ENCODE results near the gene EFCAB12.
"Not testable (repeated sequence)": the region's sequence is repeated elsewhere in the genome, so short reads cannot be mapped to it uniquely, and the experiment has no call there.

The EFCAB12 gene

GRCh38 chr3:129391583-129391982, 36.9 kb downstream of the EFCAB12 start:
- not testable (repeated sequence) for DNase-seq

GRCh38 chr3:129389572-129389937, 38.9 kb downstream of the EFCAB12 start:
- DNase-seq: no peak

- DNase-seq: not testable (repeated sequence)
Observed at GRCh38 chr3:129388791-129389571, 39.5 kb downstream of the EFCAB12 start.

GRCh38 chr3:129387487-129387886, 40.9 kb downstream of the EFCAB12 start:
- DNase-seq: no peak

GRCh38 chr3:129386984-129387383, 41.5 kb downstream of the EFCAB12 start:
- no peak for DNase-seq

- not testable (repeated sequence) for DNase-seq
Observed at GRCh38 chr3:129385507-129385906, 42.9 kb downstream of the EFCAB12 start.

- DNase-seq: no peak
Observed at GRCh38 chr3:129384594-129385323, 43.7 kb downstream of the EFCAB12 start.

GRCh38 chr3:129384103-129384502, 44.3 kb downstream of the EFCAB12 start:
- DNase-seq: not testable (repeated sequence)

- DNase-seq: peak; percentile 52
Observed at GRCh38 chr3:129383292-129383860, 45.1 kb downstream of the EFCAB12 start.

GRCh38 chr3:129382366-129382765, 46.1 kb downstream of the EFCAB12 start:
- no peak for DNase-seq

GRCh38 chr3:129379582-129380358, 48.7 kb downstream of the EFCAB12 start:
- DNase-seq: no peak

- no peak for DNase-seq
Observed at GRCh38 chr3:129378949-129379348, 49.5 kb downstream of the EFCAB12 start.

GRCh38 chr3:129377615-129378014, 50.8 kb downstream of the EFCAB12 start:
- DNase-seq: no peak

- DNase-seq: no peak
Observed at GRCh38 chr3:129375099-129375498, 53.3 kb downstream of the EFCAB12 start.

- DNase-seq: no peak
Observed at GRCh38 chr3:129371041-129371826, 57.2 kb downstream of the EFCAB12 start.

GRCh38 chr3:129370248-129370964, 58.0 kb downstream of the EFCAB12 start:
- no peak for DNase-seq

GRCh38 chr3:129369711-129370110, 58.7 kb downstream of the EFCAB12 start:
- DNase-seq: no peak

- DNase-seq: no peak
Observed at GRCh38 chr3:129367821-129368220, 60.6 kb downstream of the EFCAB12 start.

GRCh38 chr3:129366312-129366831, 62.1 kb downstream of the EFCAB12 start:
- no peak for DNase-seq

GRCh38 chr3:129365296-129366136, 62.9 kb downstream of the EFCAB12 start:
- peak; percentile 76 for DNase-seq

All from inflammatory macrophage treated with lipopolysaccharide for 4 hours (primary cell).